ENCODE measurements around the gene PLCD4. TPM values are rescaled to one million over a fixed set of nuclear protein-coding genes. Genes with fewer than 3 reads are reported as not detected.

PLCD4 gene
- total RNA-seq, 4 donors from 2014 or later: 0.55 to 2.5 (median 1.5) TPM

- no peak overlapping the region for H3K27ac ChIP-seq
- 78% methylated on average over 4 of the region's 4 CpGs for WGBS
- no peak for DNase-seq (ENCODE audit: low spot score in 2 of 2)
Measured at GRCh38 chr2:218631837-218632236, 24.1 kb downstream of the PLCD4 start.

GRCh38 chr2:218635719-218636118 is 28.0 kb downstream of the PLCD4 start:
- Histone ChIP-seq H3K4me1 (no peaks in the 10 kb centered on the region), H3K27ac (no peak overlapping the region), H3K36me3 (peaks cover 70% of the 10 kb centered on the region), H3K4me3 (no peak overlapping the region), H3K27me3 (no peaks in the 10 kb centered on the region), H3K9me3 (no peaks in the 10 kb centered on the region)
- DNase-seq (ENCODE audit: low spot score in 2 of 2): no peak
- TF ChIP-seq CTCF (IDR thresholded peaks at IDR 0.05) (no peak), EP300 (IDR thresholded peaks at IDR 0.05) (no peak), POLR2A (IDR thresholded peaks at IDR 0.05) (no peak), POLR2AphosphoS5 (IDR thresholded peaks at IDR 0.05) (no peak)
- 86% methylated on average over 5 of the region's 5 CpGs for WGBS

More at GRCh38 chr2:218631837-218632236, 24.1 kb downstream of the PLCD4 start:
- no peaks in the 10 kb centered on the region for H3K9me3 ChIP-seq
- peaks cover 33% of the 10 kb centered on the region for H3K36me3 ChIP-seq
- H3K4me3 ChIP-seq: no peak overlapping the region
- H3K4me1 ChIP-seq: no peaks in the 10 kb centered on the region
- H3K27me3 ChIP-seq: no peaks in the 10 kb centered on the region
- TF ChIP-seq EP300 (IDR thresholded peaks at IDR 0.05) (no peak), CTCF (IDR thresholded peaks at IDR 0.05) (no peak), POLR2AphosphoS5 (IDR thresholded peaks at IDR 0.05) (no peak), POLR2A (IDR thresholded peaks at IDR 0.05) (no peak)

- TF ChIP-seq POLR2A (IDR thresholded peaks at IDR 0.05): no peak
- Histone ChIP-seq H3K4me3 (no peak overlapping the region), H3K27ac (no peak overlapping the region), H3K4me1 (no peaks in the 10 kb centered on the region), H3K36me3 (peaks cover 94% of the 10 kb centered on the region), H3K9me3 (no peaks in the 10 kb centered on the region), H3K27me3 (no peaks in the 10 kb centered on the region)
- 99% methylated on average over 13 of the region's 18 CpGs for WGBS
- DNase-seq (ENCODE audit: low spot score in 2 of 2): no peak
Measured at GRCh38 chr2:218638372-218638771, 30.7 kb downstream of the PLCD4 start.

- H3K9me3 ChIP-seq: no peaks in the 10 kb centered on the region
- no CpG with 5 or more reads among the region's 18 CpGs for WGBS
- no peak for TF ChIP-seq POLR2AphosphoS5 (IDR thresholded peaks at IDR 0.05)
- no peak for TF ChIP-seq EP300 (IDR thresholded peaks at IDR 0.05)
- no peak overlapping the region for H3K4me3 ChIP-seq
- H3K27ac ChIP-seq: no peak overlapping the region
- H3K27me3 ChIP-seq: no peaks in the 10 kb centered on the region
- H3K36me3 ChIP-seq: peaks cover 92% of the 10 kb centered on the region
- no peak for DNase-seq (ENCODE audit: low spot score in 2 of 2)
- no peaks in the 10 kb centered on the region for H3K4me1 ChIP-seq
Measured at GRCh38 chr2:218642121-218642656, 34.5 kb downstream of the PLCD4 start.

- Histone ChIP-seq H3K27ac (no peak overlapping the region), H3K27me3 (no peaks in the 10 kb centered on the region), H3K4me3 (no peak overlapping the region), H3K9me3 (no peaks in the 10 kb centered on the region), H3K36me3 (peaks cover 92% of the 10 kb centered on the region), H3K4me1 (no peaks in the 10 kb centered on the region)
- TF ChIP-seq EP300 (IDR thresholded peaks at IDR 0.05) (no peak), CTCF (IDR thresholded peaks at IDR 0.05) (no peak), POLR2A (IDR thresholded peaks at IDR 0.05) (no peak), POLR2AphosphoS5 (IDR thresholded peaks at IDR 0.05) (no peak)
- 92% methylated on average over 4 of the region's 17 CpGs for WGBS
- no peak for DNase-seq (ENCODE audit: low spot score in 2 of 2)
Measured at GRCh38 chr2:218642786-218643185, 35.1 kb downstream of the PLCD4 start.

- WGBS: 90% methylated on average over 4 of the region's 10 CpGs
Measured at GRCh38 chr2:218643751-218644310, 36.1 kb downstream of the PLCD4 start.

More at GRCh38 chr2:218643751-218644310, 36.1 kb downstream of the PLCD4 start:
- no peaks in the 10 kb centered on the region for H3K4me1 ChIP-seq
- DNase-seq (ENCODE audit: low spot score in 2 of 2): no peak
- H3K27ac ChIP-seq: no peak overlapping the region
- no peak for TF ChIP-seq POLR2AphosphoS5 (IDR thresholded peaks at IDR 0.05)
- no peak for TF ChIP-seq EP300 (IDR thresholded peaks at IDR 0.05)
- TF ChIP-seq POLR2A (IDR thresholded peaks at IDR 0.05): no peak
- TF ChIP-seq CTCF (IDR thresholded peaks at IDR 0.05): no peak
- H3K27me3 ChIP-seq: no peaks in the 10 kb centered on the region
- H3K36me3 ChIP-seq: peaks cover 92% of the 10 kb centered on the region
- H3K9me3 ChIP-seq: no peaks in the 10 kb centered on the region
- no peak overlapping the region for H3K4me3 ChIP-seq

Measured in suprapubic skin (tissue), 4 donors.